IPS-NIHi7 (cell line): ENCODE results near the gene MEPE.

Experiments
- DNase-seq: peaks from one replicate; pipeline ENCODE4 v3.0.0; 2012; ENCODE audit warnings: mixed read lengths; ENCODE audit errors: extremely low spot score

Gene MEPE

DNA sequence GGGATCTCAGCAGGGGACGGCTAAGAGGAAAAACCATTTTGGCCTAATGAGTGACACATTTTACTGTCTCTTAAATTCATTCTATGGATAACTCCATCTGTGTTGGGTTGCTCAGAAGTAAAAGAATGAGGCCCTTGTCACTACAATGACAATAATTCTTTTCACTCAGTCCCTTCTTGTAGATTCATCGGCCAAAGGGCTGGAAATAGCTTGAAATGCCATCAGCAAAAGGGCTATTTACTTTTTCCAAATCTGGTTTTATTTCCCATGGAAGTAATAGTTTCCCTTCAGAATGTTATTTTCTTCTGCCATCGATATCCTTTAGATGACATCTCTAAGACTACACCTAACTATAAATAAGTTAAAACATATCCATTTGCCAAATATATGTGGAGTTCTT is 7.4 kb downstream of the MEPE start:
- DNase-seq = no peak

DNA sequence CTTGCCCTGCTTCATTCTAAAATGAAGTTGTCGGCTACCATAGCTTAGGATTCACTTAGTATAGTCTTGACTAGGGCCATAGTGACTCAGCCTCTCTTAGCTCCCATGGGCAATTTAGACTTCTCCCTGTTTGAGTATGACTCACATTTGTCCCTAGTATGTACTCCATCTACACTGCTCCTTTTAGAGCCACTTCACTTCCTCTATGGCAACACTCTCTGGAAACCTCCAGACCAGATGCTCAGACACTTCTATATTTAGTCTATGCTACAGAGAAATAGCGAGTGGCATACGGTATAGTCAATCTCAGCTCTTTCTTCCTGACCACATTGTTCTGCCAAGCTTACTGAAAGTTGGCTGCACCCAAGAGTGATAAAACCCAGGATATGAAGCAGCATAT is 11.2 kb downstream of the MEPE start:
- DNase-seq = no peak

DNA sequence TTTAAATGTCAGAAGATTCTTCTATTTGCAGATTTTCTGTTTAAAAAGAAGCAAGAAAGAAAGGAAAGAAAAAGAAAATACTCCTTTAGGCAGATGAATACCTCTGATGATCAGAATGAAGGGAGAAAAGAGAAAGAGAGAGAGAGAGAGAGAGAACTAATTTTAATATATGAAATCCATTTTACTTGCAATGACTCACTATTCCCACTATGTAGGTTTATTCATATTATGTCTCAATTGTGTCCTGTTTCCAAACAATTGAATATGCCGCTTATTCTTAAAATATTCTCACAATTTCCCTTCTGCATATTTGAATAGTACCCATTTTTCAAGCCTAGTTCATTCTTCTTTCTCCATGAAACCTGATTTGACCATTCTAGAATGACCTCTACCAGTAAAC is 11.7 kb downstream of the MEPE start:
- no peak for DNase-seq

DNA sequence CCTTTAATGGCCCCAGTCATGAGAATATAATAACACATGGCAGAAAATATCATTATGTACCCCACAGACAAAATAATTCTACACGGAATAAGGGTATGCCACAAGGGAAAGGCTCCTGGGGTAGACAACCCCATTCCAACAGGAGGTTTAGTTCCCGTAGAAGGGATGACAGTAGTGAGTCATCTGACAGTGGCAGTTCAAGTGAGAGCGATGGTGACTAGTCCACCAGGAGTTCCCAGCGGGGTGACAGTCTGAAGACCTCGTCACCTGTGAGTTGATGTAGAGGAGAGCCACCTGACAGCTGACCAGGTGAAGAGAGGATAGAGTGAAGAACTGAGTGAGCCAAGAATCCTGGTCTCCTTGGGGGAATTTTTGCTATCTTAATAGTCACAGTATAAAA is 13.5 kb downstream of the MEPE start:
- no peak for DNase-seq

DNA sequence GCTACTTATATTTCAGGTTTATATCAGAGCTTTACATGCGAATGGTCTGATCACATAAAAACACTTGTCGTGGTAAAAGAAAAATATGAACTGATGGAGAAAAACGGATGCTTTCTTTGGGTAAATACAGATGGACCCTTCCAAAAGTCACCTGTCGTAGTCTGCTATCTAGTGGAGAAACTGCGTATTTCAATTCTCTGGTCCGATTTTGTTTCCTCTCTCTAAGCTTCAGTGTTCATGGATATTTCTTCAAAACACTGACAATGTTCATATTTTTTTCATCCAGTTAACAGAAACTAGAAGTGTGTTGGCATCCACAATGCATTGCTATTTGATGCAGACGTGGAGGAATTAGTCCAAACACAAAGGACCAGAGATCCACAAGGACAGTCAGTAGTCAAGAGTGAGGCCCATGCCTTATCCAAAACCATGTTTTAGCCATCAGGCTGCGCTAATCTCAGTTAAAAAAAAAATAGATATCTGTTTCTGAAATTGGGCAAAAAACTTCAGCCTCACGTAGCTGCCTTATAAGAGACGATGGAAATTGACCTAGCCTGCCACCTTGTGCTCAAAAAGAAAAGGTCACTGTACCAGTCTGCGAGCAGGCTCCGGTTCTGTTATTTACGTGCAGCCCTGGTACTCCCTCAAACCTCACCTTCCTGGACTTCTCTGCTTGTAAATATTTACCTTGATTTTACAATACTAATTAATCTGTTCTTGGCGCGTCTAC is 16.0 kb downstream of the MEPE start:
- peak; percentile 54 for DNase-seq

DNA sequence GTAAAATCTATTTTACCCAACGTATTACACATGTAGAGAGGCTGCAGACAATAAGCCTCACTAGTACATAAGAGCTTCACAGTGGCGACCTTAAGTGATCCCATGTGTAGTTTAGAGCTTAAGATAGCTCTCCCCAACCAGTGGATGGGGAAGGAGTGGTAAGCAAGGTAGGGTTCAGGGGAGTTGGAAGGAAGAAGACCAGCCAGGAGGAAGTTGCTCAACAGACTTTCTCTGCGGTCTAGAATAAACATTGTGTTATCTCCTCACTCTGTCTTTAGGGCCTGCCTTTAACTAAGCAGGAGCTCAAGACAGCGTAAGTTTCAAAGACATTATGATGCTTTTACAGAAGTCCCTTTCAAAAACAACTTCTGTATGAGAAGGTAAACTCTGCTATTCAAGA is 16.8 kb downstream of the MEPE start:
- no peak for DNase-seq

DNA sequence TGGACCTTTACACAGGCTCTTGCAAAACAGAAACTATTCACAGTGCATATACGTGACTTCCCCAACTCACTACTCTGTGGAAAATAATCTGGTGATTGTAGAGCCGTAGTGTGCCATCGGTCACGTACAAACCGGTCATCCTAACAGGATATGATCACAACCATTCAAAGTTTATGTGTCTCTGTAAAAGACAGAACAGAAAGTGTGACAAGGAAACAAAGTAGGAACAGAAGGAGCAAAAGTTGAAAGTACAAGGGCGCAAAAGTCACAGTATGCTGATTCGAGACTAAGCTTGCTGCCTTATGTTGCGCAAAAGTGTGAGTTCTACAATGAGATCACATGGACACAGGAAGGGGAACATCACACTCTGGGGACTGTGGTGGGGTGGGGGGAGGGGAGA is 18.6 kb downstream of the MEPE start:
- DNase-seq = no peak

DNA sequence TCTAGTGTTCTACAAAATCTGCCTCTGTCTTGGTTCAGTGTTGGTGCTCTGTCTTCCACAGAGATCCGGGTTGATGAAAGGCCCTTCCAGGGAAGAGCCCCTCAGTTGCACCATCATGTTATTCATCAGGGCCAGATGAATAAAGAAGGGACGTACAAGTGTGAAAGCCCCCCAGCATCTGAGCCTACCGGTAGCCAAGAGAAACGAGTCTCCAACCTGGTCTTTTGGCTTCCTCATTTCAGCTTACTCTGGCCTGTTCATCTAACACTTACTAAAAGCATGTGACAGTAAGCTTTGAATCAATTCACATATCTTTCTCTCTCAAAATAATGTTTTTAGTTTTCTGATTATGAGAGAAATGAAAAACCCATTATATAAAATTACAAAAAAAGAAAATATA is 19.2 kb downstream of the MEPE start:
- DNase-seq = no peak

DNA sequence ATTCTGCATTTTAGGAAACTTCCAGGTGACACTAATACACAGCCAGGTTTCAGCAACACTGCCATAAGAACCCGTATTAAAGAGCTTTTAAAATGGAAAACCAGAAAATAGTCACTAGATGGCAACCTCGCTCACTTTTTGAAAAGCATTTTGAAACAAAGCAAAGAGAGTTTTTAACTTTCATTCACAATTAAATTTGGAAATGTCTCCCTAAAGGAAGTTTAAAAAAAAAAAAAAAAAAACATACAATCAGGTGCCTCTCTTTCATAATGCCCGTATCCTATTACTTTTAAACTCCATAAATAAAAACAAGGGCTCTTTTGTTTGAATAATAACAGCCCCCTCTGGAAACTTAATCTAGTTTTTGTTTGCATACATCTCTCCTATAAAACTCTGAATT is 20.3 kb downstream of the MEPE start:
- peak; percentile 42 for DNase-seq

DNA sequence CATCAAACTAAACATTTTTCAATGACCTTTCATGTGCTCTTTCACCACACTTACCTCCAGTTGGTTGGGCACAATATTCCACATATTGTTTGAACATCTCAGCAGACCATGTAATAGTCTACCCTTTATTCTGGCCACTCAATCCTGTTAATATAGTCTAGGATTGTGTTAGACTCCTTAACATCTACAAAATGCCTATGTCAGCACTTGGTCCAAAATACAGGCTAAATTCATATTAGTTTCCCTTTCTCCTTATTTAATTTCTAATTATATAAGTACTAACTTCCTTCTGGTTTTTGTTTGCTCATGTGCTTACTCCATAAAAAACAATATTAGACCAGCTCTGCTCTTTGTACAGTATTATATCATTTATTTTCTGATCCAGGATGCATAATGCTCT is 21.1 kb downstream of the MEPE start:
- DNase-seq = no peak

DNA sequence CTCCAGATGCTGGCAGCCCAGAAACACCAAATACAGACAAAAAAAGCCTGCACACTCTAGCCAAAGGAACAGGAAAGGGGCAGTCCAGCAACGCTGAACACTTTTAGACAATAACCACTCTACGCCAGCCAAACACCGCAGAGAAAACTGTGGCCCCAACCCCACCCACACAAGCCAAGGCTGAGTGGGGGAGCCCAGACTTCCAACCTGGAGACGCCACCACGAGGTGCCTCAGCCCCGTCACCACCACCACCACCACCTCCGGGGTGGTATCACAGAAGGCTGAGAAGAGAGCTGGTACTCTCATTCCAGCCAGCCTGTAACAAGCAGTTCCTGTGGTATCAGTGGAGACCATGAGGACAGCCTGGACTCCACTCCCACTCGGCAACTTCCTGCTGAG is 22.8 kb downstream of the MEPE start:
- no peak for DNase-seq

DNA sequence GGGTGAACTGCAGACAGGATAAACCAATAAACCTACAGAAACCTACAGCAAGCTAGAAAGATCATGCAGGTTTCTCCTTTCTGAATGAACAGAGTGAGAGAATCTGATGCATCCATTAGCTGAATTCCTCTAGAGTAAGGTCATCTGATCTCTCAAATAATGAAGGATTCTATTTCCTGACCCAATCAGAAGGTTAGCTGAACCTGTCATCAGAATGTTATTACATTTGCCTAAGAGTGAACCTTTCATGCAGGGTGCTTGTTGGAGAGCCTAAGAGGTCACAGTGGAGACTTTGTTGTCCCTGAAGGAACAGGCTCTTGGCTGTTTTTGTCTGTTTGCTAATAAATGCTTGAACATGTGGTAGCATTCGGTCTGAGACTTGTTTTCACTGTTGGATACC is 24.0 kb downstream of the MEPE start:
- no peak for DNase-seq

DNA sequence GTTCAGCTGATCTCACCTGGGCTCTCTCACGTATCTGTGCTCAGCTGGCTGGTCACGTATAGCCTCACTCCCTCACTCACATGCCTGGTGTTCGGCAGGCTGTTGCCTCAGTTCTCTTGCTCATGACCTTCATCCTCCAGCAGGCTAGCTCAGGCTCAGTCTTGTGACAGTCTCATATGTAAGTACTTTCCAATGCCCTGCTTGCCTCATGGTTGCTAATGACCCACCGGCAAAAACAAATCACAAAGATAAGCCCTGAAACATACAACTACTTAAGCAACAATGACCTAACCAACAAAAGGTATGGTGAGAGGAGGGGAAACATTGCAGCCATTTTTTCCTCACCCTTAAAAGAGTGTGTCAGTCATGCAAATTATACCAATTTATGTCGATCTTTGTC is 25.0 kb downstream of the MEPE start:
- DNase-seq = no peak

DNA sequence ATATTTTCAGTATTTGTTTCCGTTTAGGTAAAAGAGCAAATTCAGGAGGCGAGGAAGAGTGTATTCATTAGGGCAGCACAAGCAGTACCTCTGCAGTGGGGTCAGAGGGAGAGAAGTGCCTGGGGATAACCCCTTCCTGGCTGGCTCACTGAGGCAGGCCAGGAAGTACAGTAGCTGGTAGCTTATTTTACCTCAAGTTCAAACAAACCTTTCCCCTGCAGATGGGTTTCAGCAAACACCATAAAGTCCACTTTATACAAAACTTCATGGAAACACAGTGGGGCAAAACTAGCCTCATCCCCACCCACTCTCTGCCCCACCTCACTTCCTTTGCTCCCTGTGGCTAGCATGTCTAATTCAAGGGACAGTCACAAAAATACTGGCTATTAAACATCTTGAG is 29.5 kb downstream of the MEPE start:
- DNase-seq = no peak

DNA sequence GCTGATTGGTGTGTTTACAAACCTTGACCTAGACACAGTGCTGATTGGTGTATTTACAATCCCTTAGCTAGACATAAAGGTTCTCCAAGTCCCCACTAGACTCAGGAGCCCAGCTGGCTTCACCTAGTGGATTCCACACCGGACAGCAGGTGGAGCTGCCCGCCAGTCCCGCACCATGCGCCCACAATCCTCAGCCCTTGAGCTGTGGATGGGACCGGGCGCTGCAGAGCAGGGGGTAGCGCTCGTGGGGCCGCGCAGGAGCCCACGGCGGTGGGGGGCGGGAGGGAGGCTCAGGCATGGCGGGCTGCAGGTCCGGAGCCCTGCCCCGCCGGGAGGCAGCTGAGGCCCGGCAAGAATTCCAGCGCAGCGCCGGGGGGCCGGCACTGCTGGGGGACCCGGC is 30.7 kb downstream of the MEPE start:
- no peak for DNase-seq

DNA sequence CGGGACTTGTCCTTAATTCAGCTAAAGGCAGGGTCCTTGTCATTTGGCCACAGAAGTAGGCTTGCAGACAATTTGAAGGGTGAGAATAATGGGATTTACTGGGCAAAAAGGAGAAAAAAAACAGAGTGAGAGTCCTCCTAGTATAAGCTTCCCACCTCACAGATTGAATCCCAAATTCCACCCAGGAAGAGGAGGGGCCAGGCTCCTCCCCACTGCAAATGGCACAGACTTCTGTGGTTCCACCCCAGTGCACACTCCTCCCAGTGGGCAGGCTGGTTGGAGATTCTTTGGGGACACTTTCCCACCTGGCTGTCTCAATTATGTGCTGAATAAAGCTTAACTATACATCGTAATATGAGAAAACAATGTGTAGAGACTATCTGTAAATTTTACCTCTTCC is 31.6 kb downstream of the MEPE start:
- no peak for DNase-seq

DNA sequence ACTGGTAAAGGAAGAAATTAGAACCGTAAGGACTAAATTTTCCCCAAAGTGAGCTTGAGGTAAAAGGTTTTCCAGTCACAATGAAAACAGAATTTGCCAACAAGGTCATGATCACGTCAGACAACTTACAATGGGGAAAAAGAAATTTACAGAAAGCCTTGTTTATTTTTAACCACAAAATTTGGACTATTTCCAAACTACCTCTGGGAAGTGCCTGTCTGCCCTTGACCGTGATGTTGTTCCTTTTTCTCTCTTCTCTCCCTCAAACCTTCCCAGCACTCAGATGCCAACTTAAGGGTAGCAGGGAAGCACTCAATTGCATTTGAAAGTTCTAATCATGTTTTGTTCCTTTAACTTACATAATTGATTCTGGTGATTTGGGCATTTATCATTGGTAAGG is 32.5 kb downstream of the MEPE start:
- no peak for DNase-seq

DNA sequence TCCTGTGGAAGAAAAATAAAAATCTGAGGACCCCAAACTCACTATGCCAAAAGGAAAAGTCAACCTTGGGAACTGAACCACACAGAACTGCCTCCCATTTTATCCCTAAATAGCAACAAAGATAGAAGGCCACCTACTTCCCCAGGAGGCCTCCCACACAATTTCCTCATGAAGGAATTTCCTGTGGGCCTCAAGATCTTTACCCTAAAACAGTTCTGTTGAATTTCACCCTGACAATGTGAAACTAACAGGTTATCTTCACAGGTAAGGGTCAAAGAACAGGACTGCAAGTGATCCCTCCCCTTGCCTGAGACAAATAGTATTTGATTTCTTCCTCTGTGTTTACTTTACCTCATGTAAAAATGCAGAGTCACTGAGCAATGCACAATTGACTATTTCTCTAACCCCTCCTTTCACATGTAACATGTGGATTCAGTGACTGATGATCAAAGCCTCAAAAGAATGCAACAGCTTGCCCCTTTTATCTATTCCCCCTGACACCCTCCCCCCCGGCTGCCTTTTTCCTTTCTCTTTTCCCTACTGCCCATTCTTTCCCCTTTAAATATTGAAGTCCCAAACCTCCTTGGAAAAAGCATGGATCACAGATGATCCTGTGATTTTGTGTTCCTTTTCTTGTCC is 33.3 kb downstream of the MEPE start:
- DNase-seq = peak; percentile 72

DNA sequence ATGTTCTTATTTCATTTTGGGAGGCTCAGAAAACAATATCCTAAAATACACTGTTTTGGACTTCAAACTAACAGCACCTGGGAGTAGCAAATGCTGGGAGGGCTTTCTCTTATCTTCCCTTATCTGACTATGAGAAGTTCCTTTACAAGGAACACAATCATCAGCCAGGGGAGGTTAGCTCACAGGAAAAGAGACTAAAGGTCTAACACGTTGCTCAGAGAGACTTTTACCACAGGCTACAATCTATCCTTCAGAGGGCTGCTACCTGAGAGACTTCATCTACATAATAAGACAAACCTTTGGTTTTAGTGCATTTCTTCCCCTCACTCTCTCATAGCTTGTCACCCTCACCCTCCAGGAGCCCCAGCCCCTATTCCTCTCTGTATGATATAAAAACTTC is 35.8 kb downstream of the MEPE start:
- DNase-seq = no peak

DNA sequence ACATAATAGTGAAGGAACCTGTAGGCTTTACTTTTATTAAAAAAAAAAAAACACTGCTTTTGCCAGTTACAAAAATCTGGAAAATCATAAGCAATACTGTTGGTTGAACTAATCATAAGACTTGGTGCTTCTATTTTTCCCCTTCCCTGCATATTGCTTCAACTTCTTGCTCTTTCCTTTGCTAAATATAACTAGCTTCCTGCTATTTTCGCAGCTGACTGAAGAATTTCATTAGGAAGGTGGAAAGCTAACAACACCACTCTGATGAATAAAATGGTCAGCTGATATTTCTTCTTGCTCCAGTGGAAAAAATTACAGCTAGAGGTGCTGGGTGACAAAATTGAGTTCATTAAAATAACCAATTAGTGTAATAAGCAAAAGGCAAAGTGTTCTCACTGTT is 39.3 kb downstream of the MEPE start:
- no peak for DNase-seq

DNA sequence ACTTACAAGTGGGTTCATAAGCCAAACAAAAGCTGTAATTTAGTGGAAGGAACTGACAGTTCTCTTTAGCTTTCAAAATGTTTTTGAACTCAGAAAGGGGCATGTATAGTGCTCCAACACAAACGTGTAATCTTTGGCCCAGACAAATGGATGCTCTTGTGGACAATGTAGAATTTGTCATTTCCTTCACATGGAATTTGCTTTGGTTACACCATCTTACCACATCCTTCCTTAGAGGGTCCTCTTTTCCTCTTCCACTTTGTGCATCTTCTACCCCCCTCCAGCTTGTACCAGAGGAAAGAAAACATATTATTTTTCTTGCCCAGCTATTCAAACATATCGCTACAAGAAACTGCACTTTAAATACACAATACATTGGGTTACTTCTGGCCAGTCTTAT is 42.4 kb downstream of the MEPE start:
- no peak for DNase-seq

DNA sequence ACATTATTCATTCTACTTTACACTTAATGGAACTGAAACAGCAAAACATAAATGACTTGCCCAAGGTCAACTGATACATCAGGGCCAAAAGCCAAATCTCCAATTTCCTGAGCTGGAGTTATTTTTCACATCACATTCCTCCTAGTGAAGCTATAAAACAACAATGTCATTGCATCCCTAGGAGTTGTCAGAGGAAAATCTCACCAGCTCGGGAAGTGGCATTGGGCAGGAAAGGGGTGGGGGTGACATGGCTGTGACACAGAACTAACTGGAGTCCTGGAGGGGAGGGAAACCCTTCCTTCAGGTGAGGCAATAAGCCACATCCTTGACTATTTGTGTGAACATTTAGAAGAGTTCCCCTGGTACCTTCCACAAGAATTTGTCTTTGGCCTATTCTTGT is 47.3 kb downstream of the MEPE start:
- no peak for DNase-seq

DNA sequence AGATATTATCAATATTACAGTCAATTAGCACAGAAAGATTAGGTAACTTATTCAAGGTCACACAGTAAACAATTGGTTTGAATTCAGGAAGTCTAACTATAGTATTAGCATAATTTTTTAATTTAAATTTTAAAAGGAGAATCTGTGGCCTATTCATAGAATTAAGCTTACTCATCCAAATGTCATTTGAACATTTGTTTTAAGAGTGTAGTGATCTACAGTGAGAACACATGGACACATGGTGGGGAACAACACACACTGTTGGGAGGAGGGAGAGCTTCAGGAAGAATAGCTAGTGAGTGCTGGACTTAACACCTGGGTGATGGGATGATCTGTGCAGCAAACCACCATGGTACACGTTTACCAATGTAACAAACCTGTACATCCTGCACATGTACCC is 48.3 kb downstream of the MEPE start:
- DNase-seq = no peak

DNA sequence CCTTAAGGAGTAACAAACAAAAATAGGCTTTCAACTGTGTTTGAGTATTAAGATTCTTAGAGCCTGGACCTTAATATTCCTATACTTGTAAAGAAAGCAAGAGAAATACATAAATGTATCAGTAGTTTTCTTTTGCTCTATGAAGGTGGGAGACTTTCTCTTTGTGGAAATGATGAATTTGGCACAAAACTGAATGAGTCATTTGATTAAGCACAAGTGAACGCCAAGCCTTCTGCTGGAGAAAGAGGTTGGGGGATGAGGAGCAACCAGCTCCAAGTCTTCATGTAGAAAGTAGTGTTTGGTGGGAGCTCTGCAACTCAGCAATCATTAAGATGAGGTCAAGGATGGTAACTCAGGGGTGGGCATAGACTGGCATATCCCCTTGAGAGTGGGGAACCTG is 49.6 kb downstream of the MEPE start:
- DNase-seq = no peak
